ENCODE measurements around the gene SNORC.

SNORC gene

GRCh38 chr2:232911712-232912277 lies 41.7 kb downstream of the SNORC start:
- DNase-seq (ENCODE audit: low read depth, low spot score): no peak
- H3K4me3 ChIP-seq (ENCODE audit: low read length): no peak overlapping the region

- H3K4me3 ChIP-seq (ENCODE audit: low read length): no peak overlapping the region
- DNase-seq (ENCODE audit: low read depth, low spot score): no peak
These were observed 43.8 kb downstream of the SNORC start for GRCh38 chr2:232913903-232914302.

GRCh38 chr2:232919141-232919540 lies 49.1 kb downstream of the SNORC start:
- no peak overlapping the region for H3K4me3 ChIP-seq (ENCODE audit: low read length)

GRCh38 chr2:232920055-232920454 lies 50.0 kb downstream of the SNORC start:
- H3K4me3 ChIP-seq (ENCODE audit: low read length): no peak overlapping the region
- no peak for DNase-seq (ENCODE audit: low read depth, low spot score)

More at GRCh38 chr2:232919141-232919540, 49.1 kb downstream of the SNORC start:
- no peak for DNase-seq (ENCODE audit: low read depth, low spot score)

DNA sequence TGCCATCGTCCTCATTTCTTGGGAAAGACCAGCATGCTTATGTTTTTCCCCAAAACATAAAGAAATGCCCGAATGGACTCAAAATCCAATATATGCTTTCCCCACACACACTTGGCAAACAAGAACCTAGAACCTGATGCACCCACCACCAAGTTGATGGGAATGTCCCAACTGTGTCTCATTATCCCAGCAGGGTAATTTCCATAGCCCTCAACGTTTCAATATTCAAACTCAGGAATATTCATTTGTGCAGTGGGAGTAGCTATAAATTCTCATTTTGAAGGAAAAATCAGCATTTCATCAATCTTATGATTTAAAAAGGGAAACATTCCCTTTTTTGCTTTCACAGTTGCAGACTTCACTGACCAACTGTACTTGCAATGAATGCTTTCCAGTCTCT lies 50.7 kb downstream of the SNORC start:
- no peak for DNase-seq (ENCODE audit: low read depth, low spot score)
- H3K4me3 ChIP-seq (ENCODE audit: low read length): no peak overlapping the region

DNA sequence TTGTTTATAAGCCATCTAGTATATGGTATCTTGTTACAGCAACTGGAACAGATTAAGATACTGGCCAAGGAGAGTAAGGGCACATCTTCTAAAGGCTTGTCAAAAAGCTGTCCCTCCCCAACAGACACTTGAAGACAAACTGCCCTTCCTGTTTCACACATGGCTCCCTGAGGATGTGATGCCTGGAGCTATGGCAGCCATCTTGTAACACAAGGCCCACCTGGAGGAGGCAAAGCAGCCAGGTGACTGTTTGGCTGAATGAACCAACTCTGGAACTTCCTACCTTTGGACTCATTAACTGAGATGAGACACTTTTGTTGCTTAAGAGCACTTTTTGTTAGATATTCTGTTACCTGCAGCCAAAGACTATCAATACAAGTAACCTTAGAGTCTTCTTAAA lies 54.4 kb downstream of the SNORC start:
- no peak overlapping the region for H3K4me3 ChIP-seq (ENCODE audit: low read length)
- DNase-seq (ENCODE audit: low read depth, low spot score): no peak

- no peak for DNase-seq (ENCODE audit: low read depth, low spot score)
- no peak overlapping the region for H3K4me3 ChIP-seq (ENCODE audit: low read length)
These were observed 55.2 kb downstream of the SNORC start for GRCh38 chr2:232925153-232925820.

- DNase-seq (ENCODE audit: low read depth, low spot score): no peak
- H3K4me3 ChIP-seq (ENCODE audit: low read length): no peak overlapping the region
These were observed 55.7 kb downstream of the SNORC start for GRCh38 chr2:232925821-232926156.

- H3K4me3 ChIP-seq (ENCODE audit: low read length): no peak overlapping the region
- no peak for DNase-seq (ENCODE audit: low read depth, low spot score)
These were observed 56.4 kb downstream of the SNORC start for GRCh38 chr2:232926431-232926939.

DNA sequence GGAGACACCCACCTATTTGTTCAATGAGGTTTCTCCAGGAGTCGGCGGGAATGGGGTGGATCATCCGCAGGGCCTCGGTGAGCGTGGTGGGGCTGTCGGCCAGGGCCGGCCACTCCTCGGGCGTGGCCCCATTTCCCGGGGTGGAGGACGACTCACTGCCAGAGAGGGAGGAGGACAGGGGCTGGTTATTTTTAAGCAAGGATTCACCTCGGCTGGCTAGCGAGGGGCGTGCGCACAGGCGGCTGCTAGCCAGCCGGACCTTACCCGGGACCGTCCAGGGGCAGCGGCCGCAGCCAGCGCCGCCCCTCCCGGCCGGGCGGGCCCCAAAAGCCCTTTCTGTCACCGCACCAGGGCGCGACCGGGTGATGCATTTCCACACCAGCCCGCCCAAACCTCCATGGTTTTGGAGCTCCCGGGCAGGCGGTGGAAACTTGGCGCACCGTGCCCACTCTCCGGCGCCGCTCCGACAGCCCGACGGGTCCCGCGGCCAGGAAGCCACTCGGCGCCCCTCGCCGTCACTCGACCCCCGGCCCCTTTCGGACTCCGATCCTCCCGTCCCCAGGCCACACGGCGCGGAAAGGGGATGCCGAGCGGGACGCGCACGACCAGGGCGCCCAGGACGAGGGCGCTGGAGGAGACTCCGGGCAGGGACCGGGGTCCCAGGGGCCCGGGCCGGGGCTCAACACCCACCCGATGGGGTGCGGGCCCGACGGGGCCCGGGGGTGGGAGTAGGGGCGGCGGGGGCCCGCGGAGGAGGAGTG lies 57.1 kb downstream of the SNORC start:
- no peak for DNase-seq (ENCODE audit: low read depth, low spot score)
- H3K4me3 ChIP-seq (ENCODE audit: low read length): no peak overlapping the region

DNA sequence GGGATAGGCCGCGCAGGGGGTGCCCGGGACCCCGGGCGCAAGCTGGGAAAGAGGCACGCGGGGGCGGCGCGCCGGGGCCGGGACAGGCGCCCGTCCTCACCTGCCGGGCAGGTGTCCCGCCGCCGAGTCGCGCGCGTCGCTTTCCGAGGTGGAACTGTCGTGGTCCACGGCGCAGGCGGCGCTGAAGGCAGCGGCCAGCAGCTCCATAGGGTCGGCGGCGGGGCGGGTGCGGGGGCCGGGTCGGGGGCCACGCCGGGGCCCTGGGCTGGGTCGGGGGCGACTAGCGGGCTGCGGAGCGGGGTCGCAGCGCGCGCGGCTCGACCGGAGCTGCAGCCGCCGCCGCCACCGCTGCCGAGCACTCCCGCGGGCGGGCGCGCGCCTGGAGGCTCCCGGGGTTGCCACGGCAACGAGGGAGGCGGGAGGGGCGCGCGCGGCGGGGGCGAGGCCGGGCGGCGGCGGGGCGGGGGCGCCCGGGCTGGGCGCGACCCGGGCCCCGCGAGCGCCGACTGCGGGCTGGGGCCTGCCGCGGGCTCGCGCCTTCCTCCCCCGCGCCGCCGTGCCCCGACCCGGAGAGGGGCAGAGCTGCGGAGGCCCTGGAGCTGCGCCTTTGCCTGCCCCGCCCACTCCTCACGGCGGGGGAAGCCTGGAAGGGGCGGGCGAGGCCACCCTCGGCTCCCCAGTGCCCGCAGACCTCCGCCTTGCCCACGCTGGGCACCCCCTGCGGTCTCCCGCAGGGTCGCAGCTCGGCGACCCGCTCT lies 57.9 kb downstream of the SNORC start:
- no peak overlapping the region for H3K4me3 ChIP-seq (ENCODE audit: low read length)

More for the DNA sequence above, 57.9 kb downstream of the SNORC start:
- DNase-seq (ENCODE audit: low read depth, low spot score): no peak

Measured in Jurkat, Clone E6-1 (cell line).